Suppressor macrophage treated with lipopolysaccharide for 4 hours (primary cell): ENCODE data around the gene AGAP3.

Source experiments
- DNase-seq: peaks from one replicate; pipeline ENCODE4 v3.0.0-alpha.2; 2020

Gene AGAP3

DNA sequence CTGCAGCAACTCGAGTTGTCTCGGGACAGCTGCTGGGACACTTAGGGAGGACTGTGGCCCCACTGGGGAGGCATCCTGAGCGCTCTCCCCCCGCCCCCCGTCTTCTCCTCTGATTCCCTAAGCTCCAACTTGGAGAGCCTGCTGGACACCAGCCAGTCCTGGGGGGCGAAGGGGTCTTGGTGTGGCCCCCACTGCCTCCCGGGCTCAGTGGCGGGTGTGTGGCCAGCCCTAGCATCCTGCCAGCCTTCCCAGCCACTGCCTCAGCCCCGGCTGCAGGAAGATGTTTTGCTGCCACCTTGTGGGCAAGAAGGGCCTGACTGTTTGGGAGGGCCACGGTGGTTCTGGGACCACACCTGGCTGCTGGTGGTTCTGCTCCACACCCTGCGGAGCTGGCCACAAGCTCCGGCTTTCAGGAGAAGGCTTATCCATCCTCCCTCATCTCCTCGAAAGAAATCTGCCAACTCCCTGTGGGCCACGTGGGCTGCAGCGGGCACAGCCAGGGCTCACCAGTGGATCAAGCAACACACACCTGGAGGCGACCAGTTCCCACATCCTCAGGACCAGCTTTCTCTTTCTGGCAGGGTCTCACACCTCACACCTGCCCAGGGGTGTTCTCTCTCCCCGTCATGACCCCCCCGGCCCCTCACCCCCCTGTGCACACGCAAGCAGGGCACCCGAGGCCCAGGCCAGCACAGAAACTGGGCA is 24.8 kb downstream of the AGAP3 start:
- peak; percentile 83 for DNase-seq

DNA sequence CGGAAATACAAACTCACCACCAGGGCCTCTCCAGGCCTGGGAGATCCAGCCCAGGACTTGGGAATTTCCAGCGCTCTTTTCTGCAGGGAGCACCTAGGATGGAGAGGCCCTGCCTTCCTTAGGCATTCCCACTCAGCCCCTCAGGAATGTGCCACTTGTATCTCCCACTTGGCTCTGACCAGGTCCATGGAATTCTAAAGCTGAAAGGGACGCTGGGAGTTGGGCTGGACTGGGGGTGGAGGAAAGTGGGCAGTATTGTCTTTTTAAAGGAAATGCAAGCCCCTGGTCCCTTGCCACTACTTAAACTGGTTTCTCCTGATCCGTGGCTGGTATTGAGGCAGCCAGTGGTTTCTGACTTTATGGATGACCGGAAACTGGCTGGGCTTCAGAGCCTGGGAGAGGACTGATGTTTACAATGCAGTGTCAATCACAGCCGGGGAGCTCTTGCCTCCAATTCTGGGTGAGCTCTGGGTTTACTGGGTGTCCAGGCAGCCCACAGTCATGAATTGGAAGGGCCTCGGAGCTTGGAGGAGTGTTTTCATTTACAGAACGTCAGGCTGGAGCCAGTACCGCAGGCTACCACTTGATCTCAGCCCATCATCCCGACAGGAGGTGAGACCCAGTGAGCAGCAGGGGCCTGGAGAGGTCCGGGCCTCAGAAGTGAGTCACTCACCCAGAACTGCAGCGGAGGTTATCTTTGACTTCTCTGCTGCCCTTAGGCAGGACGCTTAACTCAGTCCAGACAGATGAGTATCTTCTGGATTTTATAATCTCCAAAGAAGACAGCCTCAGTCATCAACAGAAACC is 27.3 kb downstream of the AGAP3 start:
- DNase-seq, result no peak

DNA sequence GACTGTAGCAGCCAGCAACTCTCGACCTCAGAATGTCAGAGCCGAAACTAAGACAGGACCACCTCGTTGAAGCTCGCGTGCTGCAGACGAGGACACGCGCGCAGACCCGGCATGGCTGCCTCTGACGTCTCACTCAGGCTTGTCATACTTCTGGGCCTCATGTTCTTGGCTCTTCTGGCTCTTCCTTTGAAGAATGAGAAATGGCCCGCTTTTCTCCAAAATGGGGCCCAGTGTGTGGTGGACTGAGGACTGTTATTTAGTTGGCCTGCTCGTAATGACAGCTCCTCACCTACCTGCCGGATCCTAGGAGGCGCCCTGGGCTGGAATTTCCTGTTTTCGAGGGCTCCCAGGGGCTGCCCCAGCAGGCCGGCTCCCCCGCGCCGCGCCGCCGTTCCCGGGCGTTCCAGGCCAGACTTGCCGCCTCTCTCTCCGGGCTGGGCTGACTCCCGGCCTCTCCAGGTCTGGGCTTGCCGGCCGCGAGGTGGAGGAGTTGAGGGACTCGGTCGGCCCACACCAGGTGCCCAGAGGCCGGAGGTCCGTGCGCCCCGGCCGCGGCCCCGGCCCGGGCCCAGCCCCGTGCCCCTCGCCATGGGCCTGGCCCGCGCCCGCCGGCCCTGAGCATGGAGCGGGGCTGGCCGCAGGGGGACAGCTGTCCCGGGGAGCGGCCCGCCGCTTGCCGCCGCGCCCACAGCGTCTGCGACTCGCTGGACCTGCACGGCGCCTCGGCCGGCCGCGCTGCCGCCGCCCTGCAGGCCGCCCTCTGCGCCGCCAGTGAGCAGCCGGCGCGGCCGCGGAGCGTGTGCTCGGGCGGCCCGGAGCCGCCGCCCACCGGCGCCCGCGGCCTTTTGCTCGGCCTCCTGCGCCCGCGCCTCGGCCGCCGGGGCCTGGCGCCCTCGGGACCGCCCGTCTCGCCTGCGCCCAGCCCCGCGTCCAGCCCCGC is 28.1 kb downstream of the AGAP3 start:
- peak; percentile 24 for DNase-seq

DNA sequence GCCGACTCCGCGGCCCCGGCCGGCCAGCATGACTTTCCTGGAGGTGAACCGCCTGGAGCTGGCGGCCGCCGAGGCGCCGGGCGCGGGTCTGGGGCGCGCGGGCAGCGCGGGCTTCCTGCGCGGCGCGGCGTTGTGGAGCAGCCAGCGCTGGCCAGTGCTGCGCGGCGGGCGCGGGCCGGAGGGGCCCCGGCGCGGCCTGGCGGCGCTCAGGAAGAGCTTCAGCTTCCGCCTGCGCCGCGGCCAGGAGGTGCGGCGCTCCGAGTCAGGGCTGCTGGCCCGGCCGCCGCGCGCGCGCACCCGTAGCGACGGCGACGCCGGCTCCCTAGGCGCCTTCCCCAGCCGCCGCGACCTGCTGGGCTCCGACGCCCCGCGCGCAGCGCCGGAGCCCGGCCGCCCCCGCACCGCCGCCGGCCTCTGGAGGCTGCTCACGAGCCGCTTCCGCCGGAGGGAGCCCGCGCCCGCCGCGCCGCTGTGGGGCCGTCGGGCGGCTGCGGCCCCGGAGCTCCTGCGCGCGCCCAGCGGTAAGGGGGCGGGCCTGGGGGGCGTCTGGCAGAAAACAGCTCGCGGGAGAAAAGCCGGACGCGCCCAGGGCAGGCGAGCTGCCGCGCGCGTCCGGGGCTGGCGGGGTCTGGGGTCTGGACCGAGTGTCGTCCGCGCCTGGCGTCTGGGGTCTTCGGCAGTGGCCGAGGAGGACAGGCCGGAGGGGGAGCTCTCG is 29.0 kb downstream of the AGAP3 start:
- DNase-seq, result peak; percentile 43

DNA sequence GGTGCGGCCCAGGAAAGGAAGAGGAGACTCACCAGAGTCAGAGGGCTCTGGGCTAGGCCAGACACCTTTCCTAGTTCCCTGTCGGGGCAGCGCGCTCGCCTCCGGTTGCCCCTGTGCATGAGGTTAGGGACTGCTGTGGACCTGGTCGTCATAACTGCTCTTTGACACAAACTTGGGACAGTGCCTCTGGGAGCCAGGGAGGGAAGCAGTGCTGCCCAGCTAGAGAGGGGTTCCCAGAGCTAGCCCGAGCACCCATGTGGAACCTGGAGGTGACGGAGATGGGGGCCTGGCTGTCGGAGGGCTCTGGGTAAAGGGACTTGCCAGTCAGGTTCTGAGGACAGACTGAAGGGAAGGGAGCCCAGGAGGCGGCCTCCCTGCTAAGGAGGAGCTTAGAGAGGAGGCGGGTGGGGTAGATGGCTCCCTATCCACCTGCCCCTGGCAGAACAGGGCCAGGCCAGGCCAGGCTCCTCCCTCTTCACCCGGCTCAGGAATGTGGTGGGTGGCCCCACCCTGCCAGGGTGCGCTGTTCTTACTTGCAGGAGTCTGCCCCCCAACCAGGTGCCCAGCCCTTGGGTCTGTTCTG is 29.7 kb downstream of the AGAP3 start:
- no peak for DNase-seq

DNA sequence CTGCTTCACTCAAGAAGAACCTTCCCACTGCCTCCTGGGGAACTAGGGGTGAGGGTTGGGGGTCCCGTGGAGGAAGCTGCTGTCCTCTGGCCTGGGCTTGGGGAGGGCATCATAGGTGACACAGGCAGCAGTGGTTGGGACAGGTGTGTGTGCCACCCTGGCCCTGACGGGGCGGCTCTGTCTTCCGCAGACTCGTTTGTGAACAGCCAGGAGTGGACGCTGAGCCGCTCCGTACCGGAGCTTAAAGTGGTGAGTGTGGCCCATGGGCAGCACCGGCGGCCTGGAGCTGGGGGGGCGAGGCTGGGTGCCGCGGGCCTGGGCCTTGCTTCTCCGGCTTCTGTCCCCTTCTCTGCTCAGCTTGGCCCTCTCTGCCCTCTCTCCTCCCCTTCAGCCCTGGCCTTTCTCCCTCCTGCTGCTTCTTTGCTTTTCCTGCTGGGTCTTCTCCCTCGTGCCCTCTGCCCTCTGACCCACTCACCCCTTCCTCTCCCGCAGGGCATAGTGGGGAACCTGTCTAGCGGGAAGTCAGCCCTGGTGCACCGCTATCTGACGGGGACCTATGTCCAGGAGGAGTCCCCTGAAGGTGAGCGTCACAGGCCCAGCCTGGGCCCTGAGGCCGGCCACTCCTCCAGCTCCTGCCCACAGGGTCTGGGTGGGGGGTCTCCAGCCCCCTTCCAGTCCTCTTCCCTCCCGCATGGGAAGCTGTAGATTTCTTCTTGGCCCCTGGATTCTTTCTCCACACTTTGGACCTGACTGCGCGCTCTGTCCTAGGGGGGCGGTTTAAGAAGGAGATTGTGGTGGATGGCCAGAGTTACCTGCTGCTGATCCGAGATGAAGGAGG is 30.5 kb downstream of the AGAP3 start:
- DNase-seq, result no peak

DNA sequence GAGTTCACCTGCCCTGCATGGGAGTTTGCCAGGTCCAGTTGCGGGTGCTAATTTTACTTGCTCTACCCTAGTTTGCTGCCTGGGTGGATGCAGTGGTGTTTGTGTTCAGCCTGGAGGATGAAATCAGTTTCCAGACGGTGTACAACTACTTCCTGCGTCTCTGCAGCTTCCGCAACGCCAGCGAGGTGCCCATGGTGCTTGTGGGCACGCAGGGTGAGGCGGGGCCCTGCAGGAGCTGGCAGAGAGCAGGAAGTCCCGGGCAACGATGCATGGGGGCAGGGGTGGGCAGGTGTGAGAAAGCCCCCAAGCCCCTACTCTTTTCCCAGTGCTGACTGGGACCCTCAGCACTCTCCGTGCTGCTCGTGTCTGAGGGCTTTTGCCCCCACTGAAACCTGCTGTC is 31.3 kb downstream of the AGAP3 start:
- no peak for DNase-seq

DNA sequence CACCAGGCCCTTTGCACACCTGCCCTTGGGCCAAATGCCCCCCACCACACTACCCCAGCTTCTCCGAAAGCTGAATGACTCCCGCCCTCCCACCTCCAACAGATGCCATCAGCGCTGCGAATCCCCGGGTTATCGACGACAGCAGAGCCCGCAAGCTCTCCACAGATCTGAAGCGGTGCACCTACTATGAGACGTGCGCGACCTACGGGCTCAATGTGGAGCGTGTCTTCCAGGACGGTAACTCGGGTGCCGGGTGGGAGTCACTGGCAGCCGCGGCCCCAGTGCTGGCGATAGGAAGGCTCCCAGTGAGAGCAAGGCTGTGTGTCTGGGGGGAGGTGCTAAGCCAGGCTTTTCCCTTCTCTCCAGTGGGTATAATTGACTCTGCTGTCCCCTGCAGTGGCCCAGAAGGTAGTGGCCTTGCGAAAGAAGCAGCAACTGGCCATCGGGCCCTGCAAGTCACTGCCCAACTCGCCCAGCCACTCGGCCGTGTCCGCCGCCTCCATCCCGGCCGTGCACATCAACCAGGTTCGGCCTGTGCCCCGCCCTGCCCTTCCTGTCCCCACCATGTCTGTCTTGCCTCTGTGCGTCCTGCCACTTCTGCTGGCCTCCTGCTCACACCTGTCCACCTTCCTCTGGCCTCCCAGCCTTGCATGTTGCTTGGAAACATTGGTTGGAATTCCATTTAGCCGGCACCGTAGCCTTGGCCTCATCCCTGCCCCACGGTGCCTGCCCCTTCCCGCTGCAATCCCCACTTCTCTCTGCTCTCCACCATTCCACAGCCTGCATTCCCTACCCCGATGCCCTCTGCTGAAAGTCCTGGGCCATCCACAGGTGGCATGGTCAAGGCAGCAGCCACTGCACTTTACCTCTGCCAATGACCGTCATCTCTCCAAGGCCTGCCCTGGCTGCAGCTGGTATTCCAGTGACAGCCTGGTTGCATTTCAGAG is 32.1 kb downstream of the AGAP3 start:
- DNase-seq, result no peak

DNA sequence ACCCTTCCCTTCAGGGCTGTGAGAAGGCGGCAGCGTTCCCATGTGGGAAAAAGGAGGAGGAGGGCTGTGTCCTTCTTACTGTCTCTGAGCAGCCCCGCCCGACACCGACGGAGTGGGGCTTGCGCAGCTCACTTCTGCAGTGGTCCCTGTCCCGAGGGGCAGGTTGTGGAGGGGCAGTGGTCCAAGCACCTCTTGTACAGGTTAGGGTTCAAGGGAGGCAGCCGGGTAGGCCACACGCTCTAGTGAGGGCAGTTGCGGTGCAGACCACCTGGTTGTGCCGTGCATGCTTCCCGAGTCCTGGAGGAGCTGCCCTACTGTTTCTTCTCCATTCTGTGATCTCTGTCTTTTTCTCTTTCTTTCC is 32.8 kb downstream of the AGAP3 start:
- DNase-seq, result no peak

DNA sequence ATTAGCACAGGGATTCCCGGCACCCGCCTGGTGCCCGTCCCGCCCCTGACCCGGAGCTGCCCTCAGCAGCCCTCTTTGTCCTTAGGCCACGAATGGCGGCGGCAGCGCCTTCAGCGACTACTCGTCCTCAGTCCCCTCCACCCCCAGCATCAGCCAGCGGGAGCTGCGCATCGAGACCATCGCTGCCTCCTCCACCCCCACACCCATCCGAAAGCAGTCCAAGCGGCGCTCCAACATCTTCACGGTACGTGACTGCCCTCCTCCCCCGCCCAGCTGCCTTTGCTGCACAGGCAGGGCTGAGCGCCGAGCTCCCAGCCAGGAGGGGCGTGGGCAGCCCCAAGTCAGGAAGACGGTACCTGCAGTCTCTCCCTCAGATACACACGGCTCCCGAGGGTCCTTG is 33.6 kb downstream of the AGAP3 start:
- DNase-seq, result no peak

DNA sequence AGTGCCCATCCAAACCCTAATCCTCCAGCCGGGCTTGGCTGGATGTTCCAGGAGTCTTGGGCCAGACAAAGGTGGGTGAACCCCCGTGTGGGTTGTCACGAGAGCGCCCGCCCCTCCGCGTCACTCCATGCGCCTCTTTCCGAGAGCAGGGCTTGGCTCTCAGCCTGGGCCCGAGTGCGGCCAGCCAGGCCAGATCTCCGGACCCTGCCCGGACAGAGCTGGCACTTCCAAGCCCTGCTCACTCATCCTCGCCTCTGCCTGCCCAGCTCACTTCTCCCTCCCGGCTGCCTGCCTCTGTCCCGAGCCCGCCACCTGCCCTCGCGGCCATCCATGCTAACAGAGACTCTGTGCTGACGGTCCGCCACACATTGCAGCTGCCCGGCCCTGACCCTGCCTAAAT is 34.6 kb downstream of the AGAP3 start:
- no peak for DNase-seq

DNA sequence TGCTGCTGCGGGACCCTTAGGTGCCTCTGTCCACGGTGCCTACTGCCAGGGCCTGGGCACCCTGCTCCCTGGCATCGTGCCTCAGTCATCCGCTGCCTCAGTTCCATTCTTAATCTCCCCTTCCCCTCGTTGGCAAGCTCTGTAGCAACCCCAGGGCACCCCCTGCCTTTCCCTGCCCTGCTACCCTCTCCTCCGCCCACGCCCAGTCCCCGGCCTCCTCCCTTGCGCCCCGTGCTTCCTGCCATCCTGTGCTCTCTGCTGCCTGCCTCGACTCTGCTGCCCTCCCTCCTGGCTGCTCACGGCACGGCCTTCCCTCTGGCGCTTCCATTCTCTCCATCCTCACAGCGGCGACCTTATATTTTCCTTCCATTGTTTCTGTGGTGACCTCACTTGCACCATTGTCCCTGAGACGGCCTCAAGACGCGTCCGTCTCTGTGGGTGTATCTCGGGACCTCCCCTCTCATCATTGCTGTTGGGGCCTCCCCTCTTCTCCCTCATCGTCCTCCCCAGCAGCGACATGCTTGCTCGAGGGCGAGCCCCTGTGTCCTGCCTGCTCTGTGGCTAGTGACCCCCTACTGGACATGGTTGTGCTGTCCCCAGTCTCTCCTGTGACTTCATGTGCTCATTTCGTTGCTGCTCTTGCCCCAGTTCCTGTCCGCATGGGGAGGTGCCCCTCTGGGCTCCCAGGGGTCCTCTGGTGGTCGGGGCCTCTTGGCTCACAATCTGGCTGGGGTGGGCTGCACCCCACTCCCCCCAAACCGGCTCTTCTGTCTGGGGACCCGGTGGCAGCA is 35.3 kb downstream of the AGAP3 start:
- DNase-seq, result no peak

DNA sequence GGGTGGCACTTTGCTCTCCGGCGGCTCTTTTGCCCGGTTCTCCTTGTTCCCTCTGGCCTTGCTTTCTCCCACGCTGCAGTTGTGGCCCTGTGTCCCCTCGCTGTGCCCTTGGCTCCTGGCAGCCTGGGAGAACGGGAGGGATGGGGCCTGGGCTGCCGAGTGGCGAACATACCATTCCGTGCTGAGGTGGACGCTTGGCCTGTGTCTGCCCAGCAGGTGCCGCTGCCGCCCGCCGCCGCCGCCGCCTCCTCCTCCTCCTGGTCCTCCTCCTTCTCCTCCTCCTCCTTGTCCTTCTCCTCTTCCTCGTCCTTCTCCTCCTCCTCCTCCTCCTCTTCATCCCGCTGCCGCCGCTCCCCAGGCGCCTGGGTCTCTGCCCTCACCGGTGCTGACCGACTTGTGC is 36.0 kb downstream of the AGAP3 start:
- DNase-seq, result no peak

DNA sequence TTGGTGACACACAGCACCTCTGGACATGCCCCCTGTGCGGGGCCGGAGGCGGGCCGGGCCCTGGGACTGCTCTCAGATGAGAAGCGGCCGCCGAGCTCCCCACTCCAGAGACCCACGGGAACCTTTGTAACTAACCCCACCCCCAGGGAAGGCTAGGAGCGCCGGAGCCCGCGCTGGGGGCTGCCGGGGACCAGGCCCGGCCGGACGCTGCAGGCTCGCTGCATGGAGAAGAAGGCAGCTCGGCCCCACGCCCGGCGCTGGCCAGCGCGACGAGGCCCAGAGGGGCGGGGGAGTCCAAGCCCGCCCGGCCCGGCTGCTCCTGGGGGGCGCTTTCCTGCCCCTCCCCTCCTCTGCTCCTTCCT is 36.5 kb downstream of the AGAP3 start:
- DNase-seq, result no peak

DNA sequence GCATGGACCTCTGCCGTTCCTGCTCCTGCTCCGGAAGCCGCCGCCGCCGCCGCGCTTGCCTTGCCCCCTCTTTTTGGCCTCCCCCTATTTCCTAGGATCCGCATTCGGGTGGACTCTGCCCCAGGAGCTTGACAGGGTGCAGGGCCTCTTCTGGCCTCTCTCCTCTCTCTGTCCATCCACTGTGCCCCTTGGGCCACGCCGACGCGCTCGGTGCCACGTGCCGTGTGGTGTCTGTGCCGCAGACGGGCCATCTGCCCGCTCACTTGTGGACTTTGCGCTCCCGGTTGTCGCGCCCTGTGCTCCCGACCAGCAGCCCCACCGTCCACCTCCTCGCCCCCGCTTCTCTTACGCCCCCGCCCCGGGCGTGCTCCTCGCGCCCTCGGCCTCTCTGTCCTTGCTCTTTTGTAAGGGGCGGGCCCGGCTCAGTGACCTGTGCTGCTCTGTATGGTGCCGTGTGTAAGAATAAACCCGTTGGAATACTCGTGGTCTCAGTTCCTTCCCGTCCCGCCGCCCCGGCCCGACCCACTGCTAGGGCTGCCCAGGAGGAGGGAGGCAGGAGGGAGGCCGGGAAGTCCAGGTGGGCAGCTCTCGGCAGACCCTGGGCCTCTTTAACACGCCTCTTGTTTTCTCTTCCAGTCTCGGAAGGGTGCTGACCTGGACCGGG is 37.0 kb downstream of the AGAP3 start:
- DNase-seq, result no peak

DNA sequence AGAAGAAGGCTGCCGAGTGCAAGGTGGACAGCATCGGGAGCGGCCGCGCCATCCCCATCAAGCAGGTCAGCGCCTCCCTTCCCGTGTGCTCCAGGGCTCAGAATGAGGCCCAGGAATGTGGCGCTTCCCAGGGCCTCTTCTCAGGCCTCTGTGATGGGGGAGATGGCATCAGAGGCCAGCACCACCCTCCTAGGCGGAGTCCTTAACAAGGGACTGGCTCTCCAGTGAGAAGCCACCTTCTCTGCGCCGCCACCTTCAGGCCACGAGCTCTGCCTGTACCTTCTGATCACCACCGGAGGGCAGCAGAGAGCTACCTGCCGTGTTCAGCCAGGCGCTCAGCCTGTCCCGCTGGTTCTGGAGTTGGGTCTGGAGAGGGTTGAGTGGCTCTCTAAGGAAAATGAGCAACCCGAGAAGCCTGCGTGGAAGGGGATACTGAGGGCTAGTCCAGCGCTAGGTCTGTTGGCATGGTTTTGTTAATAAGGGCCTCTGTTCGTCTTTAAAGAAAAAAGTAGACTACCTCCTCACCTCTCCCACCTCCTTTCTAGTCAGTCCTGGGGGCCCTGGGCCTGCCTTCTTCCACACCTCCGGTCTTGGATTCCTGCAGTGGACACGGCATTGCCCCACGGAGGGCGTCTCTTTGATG is 37.7 kb downstream of the AGAP3 start:
- peak; percentile 83 for DNase-seq

DNA sequence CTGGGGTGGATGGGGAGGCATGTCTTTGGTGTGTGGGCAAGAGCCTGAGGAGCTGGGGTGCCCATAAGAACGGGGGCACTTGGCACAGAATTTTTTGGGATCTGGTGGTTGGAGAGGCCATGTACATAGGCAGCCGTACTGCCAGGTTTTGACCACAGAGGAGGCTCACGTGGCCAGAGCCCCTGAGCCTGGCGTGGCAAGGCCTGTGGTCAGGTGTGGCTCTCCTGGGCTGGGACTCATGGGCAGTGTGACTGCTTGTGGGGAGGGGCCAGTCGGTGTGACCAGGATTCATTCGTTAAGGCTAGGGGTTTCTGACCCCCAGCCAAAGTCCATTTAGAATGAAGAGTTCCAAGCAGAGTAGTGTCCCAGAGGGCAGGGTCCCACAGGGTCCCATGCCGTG is 38.2 kb downstream of the AGAP3 start:
- DNase-seq, result no peak

DNA sequence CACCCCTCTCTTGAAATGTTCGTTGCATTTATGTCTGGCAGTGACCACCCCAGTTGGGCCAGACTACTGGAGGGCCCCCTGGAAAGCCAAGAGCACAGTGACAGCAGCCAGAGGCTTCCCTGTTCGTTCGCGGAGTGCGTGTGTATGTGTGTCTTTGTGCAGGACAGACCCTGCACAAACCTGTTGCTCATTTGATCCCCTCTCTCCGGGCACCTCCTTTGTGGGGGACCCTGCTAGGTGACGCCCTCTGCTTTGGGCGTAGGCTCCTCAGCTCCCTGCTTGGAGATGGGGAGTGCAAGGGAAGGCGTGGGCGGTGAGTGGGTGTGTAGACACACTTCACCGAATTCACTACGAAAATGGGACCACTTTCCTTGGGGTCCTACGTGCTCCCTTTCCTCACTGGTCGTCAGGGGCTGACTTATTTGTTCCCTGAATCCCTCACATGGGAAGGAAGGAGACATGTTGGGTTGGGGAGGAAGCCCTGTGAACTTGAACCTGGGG is 38.7 kb downstream of the AGAP3 start:
- no peak for DNase-seq
